Liver (tissue), 9 donors: ENCODE data around the gene PFKFB3. TPM values are rescaled to one million over a fixed set of nuclear protein-coding genes. Genes with fewer than 3 reads are reported as not detected.

ENCODE experiments used
- DNase-seq: peaks from one replicate; pipeline ENCODE4 v3.0.0-alpha.2; 2017; ENCODE audit warnings: low spot score
- H3K27ac ChIP-seq, 2 donors: one replicate each; pipeline ENCODE4 v1.7.0; 2013; ENCODE audit warnings: inconsistent platforms in 2 of 2, low read length in 2 of 2, control low read depth in 1 of 2, low read depth in 1 of 2, mild to moderate bottlenecking in 1 of 2
- H3K27me3 ChIP-seq, 4 donors: one replicate each; pipeline versions ENCODE4 v1.6.1 to v1.7.0; 2013; ENCODE audit warnings: low read length in 3 of 4, inconsistent platforms in 1 of 4, mild to moderate bottlenecking in 1 of 4, moderate library complexity in 1 of 4; ENCODE audit not compliant: control insufficient read depth in 4 of 4, insufficient read depth in 4 of 4
- H3K36me3 ChIP-seq, 4 donors: one replicate each; pipeline versions ENCODE4 v1.6.1 to v1.7.0; 2013; ENCODE audit warnings: low read length in 3 of 4, mild to moderate bottlenecking in 3 of 4, low read depth in 1 of 4, moderate library complexity in 1 of 4; ENCODE audit not compliant: control insufficient read depth in 4 of 4, insufficient read depth in 3 of 4
- H3K4me1 ChIP-seq, 4 donors: one replicate each; pipeline versions ENCODE4 v1.6.1 to v1.7.0; 2013; ENCODE audit warnings: low read length in 3 of 4, mild to moderate bottlenecking in 3 of 4, moderate library complexity in 1 of 4; ENCODE audit not compliant: control insufficient read depth in 4 of 4, insufficient read depth in 4 of 4
- H3K4me3 ChIP-seq, 3 donors: one replicate each; pipeline versions ENCODE4 v1.6.1 to v1.7.0; 2013; ENCODE audit warnings: low read length in 3 of 3, control low read depth in 1 of 3, low read depth in 1 of 3, mild to moderate bottlenecking in 1 of 3
- H3K9ac ChIP-seq, 2 donors: one replicate each; pipeline ENCODE4 v1.7.0; 2013; ENCODE audit warnings: low read length in 2 of 2, mild to moderate bottlenecking in 2 of 2, moderate library complexity in 2 of 2, control low read depth in 1 of 2, low read depth in 1 of 2
- H3K9me3 ChIP-seq, 4 donors: one replicate each; pipeline versions ENCODE4 v1.6.1 to v1.7.0; 2013; ENCODE audit warnings: low read length in 3 of 4; ENCODE audit not compliant: control insufficient read depth in 4 of 4
- ATF3 ChIP-seq: IDR thresholded peaks from 2 replicates; pipeline ENCODE4 v1.6.1; 2016; ENCODE audit warnings: antibody characterized with exemption
- CTCF ChIP-seq: fragments of 150-350 bp; IDR thresholded peaks from 2 replicates; pipeline ENCODE4 v1.5.1; 2017; ENCODE audit warnings: improper control_type of control experiment, low read depth, low read length; ENCODE audit not compliant: missing input control
- EGR1 ChIP-seq, 2 donors: IDR thresholded peaks; 2 replicates each; pipeline ENCODE4 v1.6.1; 2016 to 2018; ENCODE audit warnings: antibody characterized with exemption in 2 of 2, low read depth in 2 of 2
- FOXA1 ChIP-seq: IDR thresholded peaks from 2 replicates; pipeline ENCODE4 v1.6.1; 2016; ENCODE audit warnings: antibody characterized with exemption
- FOXA2 ChIP-seq: IDR thresholded peaks from 2 replicates; pipeline ENCODE4 v1.6.1; 2016; ENCODE audit warnings: antibody characterized with exemption
- GABPA ChIP-seq, 2 donors: IDR thresholded peaks in 1 of 2; conservative IDR thresholded peaks in 1 of 2; 2 replicates each; pipeline ENCODE4 v1.6.1; 2016; ENCODE audit warnings: antibody characterized with exemption in 2 of 2, mild to moderate bottlenecking in 1 of 2, moderate library complexity in 1 of 2
- HNF4A ChIP-seq, 2 donors: conservative IDR thresholded peaks; 2 replicates each; pipeline ENCODE4 v1.6.1; 2016; ENCODE audit warnings: antibody characterized with exemption in 2 of 2, mild to moderate bottlenecking in 2 of 2
- HNF4G ChIP-seq: IDR thresholded peaks from 2 replicates; pipeline ENCODE4 v1.6.1; 2016; ENCODE audit warnings: antibody characterized with exemption
- JUND ChIP-seq, 2 donors: IDR thresholded peaks; 2 replicates each; pipeline ENCODE4 v1.6.1; 2016; ENCODE audit warnings: antibody characterized with exemption in 2 of 2
- MAX ChIP-seq: IDR thresholded peaks from 2 replicates; pipeline ENCODE4 v1.6.1; 2016; ENCODE audit warnings: antibody characterized with exemption
- NR2F2 ChIP-seq: IDR thresholded peaks from 2 replicates; pipeline ENCODE4 v1.6.1; 2016; ENCODE audit warnings: antibody characterized with exemption
- RAD21 ChIP-seq, 2 donors: IDR thresholded peaks; 2 replicates each; pipeline ENCODE4 v1.6.1; 2016; ENCODE audit warnings: antibody characterized with exemption in 2 of 2, mild to moderate bottlenecking in 2 of 2
- RXRA ChIP-seq, 2 donors: IDR thresholded peaks; 2 replicates each; pipeline ENCODE4 v1.6.1; 2017 to 2018; ENCODE audit warnings: antibody characterized with exemption in 2 of 2, mild to moderate bottlenecking in 1 of 2
- TAF1 ChIP-seq: conservative IDR thresholded peaks from 2 replicates; pipeline ENCODE4 v1.6.1; 2016; ENCODE audit warnings: antibody characterized with exemption, mild to moderate bottlenecking
- YY1 ChIP-seq: IDR thresholded peaks from 2 replicates; pipeline ENCODE4 v1.6.1; 2016; ENCODE audit warnings: antibody characterized with exemption, mild to moderate bottlenecking
- WGBS: extraction: QIAGEN DNeasy Blood & Tissue Kit; methylation state at CpG from one replicate; pipeline ENCODE4 v1.1.7; 2013; 5-methylcytosine and 5-hydroxymethylcytosine counted together
- polyA plus RNA-seq, 2 donors: library from polyadenylated mRNA; stranded (reverse) in 1 of 2; unstranded in 1 of 2; fragments of 200-250 nt in 1 of 2; fragments of >200 nt in 1 of 2; fragmentation: Nextera tagmentation in 1 of 2; extraction: Ambion mirVana in 1 of 2; gene quantifications; one replicate each; pipeline versions ENCODE4 v1.2.1 to v1.2.3, GENCODE V29; 2013 to 2015
- total RNA-seq, 2 donors: library from RNA; depleted of rRNA; stranded (reverse); fragments of >200 nt; gene quantifications; one replicate each; pipeline ENCODE4 v1.2.3, GENCODE V29; 2014
- TF ChIP-seq, protein P1 (sequence below): IDR thresholded peaks from 2 replicates; pipeline ENCODE4 v1.6.1; 2016; ENCODE audit warnings: antibody characterized with exemption, mild to moderate bottlenecking
- TF ChIP-seq, protein P2 (sequence below): IDR thresholded peaks from 2 replicates; pipeline ENCODE4 v1.6.1; 2016; ENCODE audit warnings: antibody characterized with exemption
- donor health status: healthy.
- donor health status: healthy.
- donor health status: healthy.
- donor health status: healthy.
- donor health status: healthy.

The PFKFB3 gene
- total and polyA plus RNA-seq, 4 donors: 1.6 to 9.1 (median 5.8) TPM

- 84% methylated on average over 15 of the region's 15 CpGs for WGBS
Observed at GRCh38 chr10:6239213-6239991, 36.7 kb downstream of the PFKFB3 start.

GRCh38 chr10:6240254-6240653, 37.5 kb downstream of the PFKFB3 start:
- H3K4me3 ChIP-seq: no peak overlapping the region
- DNase-seq: no peak

More at GRCh38 chr10:6239213-6239991, 36.7 kb downstream of the PFKFB3 start:
- Histone ChIP-seq H3K9ac (no peak overlapping the region), H3K27ac (peak overlapping the region in 1 of 2 donors; percentile 56), H3K4me1 (no peaks in the 10 kb centered on the region), H3K36me3 (peaks cover 0 to 7% (median 0%) of the 10 kb centered on the region in 4 donors), H3K4me3 (no peak overlapping the region), H3K27me3 (no peaks in the 10 kb centered on the region), H3K9me3 (no peaks in the 10 kb centered on the region)
- no peak for DNase-seq
- TF ChIP-seq JUND (IDR thresholded peaks at IDR 0.05) (peak in 1 of 2 donors; percentile 81), RAD21 (IDR thresholded peaks at IDR 0.05) (peak in 1 of 2 donors; percentile 10), HNF4G (no peak)

More at GRCh38 chr10:6240254-6240653, 37.5 kb downstream of the PFKFB3 start:
- no peaks in the 10 kb centered on the region for H3K27me3 ChIP-seq
- no peaks in the 10 kb centered on the region for H3K9me3 ChIP-seq
- TF ChIP-seq EGR1 (IDR thresholded peaks at IDR 0.05; ENCODE audit: low read depth in 2 of 2) (no peak), NR2F2 (no peak), FOXA1 (no peak), YY1 (no peak), ATF3 (no peak), HNF4G (no peak), HNF4A (conservative IDR thresholded peaks at IDR 0.05) (no peak), RXRA (IDR thresholded peaks at IDR 0.05) (no peak), FOXA2 (no peak), RAD21 (IDR thresholded peaks at IDR 0.05) (no peak), TAF1 (no peak), MAX (no peak), GABPA (IDR thresholded peaks at IDR 0.05 in 1 of 2, conservative IDR thresholded peaks at IDR 0.05 in 1 of 2) (no peak), CTCF (no peak)
- TF ChIP-seq, protein P1, sequence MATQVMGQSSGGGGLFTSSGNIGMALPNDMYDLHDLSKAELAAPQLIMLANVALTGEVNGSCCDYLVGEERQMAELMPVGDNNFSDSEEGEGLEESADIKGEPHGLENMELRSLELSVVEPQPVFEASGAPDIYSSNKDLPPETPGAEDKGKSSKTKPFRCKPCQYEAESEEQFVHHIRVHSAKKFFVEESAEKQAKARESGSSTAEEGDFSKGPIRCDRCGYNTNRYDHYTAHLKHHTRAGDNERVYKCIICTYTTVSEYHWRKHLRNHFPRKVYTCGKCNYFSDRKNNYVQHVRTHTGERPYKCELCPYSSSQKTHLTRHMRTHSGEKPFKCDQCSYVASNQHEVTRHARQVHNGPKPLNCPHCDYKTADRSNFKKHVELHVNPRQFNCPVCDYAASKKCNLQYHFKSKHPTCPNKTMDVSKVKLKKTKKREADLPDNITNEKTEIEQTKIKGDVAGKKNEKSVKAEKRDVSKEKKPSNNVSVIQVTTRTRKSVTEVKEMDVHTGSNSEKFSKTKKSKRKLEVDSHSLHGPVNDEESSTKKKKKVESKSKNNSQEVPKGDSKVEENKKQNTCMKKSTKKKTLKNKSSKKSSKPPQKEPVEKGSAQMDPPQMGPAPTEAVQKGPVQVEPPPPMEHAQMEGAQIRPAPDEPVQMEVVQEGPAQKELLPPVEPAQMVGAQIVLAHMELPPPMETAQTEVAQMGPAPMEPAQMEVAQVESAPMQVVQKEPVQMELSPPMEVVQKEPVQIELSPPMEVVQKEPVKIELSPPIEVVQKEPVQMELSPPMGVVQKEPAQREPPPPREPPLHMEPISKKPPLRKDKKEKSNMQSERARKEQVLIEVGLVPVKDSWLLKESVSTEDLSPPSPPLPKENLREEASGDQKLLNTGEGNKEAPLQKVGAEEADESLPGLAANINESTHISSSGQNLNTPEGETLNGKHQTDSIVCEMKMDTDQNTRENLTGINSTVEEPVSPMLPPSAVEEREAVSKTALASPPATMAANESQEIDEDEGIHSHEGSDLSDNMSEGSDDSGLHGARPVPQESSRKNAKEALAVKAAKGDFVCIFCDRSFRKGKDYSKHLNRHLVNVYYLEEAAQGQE: no peak
- TF ChIP-seq, protein P2, sequence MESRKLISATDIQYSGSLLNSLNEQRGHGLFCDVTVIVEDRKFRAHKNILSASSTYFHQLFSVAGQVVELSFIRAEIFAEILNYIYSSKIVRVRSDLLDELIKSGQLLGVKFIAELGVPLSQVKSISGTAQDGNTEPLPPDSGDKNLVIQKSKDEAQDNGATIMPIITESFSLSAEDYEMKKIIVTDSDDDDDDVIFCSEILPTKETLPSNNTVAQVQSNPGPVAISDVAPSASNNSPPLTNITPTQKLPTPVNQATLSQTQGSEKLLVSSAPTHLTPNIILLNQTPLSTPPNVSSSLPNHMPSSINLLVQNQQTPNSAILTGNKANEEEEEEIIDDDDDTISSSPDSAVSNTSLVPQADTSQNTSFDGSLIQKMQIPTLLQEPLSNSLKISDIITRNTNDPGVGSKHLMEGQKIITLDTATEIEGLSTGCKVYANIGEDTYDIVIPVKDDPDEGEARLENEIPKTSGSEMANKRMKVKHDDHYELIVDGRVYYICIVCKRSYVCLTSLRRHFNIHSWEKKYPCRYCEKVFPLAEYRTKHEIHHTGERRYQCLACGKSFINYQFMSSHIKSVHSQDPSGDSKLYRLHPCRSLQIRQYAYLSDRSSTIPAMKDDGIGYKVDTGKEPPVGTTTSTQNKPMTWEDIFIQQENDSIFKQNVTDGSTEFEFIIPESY: no peak
- 98% methylated on average over 16 of the region's 16 CpGs for WGBS
- no peaks in the 10 kb centered on the region for H3K4me1 ChIP-seq
- no peak overlapping the region for H3K27ac ChIP-seq
- peaks cover 0 to 6% (median 0%) of the 10 kb centered on the region in 4 donors for H3K36me3 ChIP-seq
- H3K9ac ChIP-seq: no peak overlapping the region
